GM19463 (cell line): Measurements from ENCODE around the gene MAST4.

ENCODE experiments used
- ATAC-seq: cut with Tn5 transposase; IDR thresholded peaks from one replicate; pipeline ENCODE4 v1.9.1; 2021; ENCODE audit warnings: mild to moderate bottlenecking, moderate library complexity; ENCODE audit not compliant: unreplicated experiment

MAST4 gene

DNA sequence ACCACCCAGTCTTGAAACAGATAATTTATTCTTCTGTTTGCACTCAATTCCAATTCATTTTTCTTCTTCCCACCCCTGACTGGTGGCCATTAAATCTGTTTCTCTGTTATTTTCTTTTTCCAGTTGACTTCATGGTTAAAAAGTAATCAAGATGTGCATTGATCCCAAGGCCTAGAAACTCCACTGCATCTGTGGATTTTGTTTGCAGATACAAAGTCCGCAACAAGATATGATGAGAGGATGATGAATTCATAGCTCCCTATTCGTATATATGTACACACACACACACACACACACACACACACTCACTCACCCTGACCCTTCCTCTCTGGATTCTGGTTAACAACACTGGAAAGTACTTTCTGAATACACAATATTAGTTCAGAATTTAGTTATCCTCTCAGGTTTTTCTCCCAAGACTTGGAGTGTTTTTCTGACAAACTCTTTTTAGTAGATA is 548.0 kb downstream of the MAST4 start:
- ATAC-seq, result no peak

- no peak for ATAC-seq
These were observed 550.4 kb downstream of the MAST4 start for GRCh38 chr5:67146574-67146973.

DNA sequence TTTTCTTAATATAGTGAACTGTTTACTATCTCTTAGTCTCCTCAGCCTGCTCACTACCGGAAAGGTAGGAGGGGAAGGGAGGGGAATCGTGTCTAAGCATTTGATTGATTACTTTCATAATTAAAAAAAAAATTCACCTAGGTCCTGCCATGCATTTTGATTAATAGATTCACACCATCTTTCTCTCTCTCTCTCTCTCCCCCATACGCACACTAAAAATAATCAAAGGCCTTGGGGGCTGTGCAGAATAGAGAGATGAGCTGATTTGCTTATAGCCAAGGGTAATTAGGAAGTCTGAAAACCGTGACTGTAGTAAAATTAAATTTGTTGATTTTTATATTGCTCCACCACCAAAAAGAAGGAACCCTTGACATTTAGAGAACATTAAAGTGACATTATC is 550.8 kb downstream of the MAST4 start:
- no peak for ATAC-seq

DNA sequence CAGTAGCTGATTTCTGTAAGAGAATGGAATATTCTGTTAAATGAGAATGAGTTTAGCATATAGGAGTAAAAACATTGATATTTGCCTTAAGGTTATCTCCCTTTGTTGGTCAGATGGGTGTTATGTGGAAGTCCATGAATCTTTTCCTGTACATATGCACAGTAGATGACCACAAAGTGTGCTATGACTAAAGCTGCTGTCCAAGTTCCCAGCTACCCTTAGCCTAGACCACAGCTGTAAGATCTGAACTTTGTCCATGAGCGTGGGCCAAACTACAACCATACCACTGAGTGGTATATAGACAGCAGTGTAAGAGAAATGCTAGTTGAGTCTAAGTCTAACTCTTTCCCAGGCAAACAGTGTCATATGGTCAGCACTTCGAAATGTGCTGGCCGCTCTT is 551.6 kb downstream of the MAST4 start:
- ATAC-seq, result no peak

GRCh38 chr5:67149057-67149950 is 553.1 kb downstream of the MAST4 start:
- ATAC-seq, result no peak

DNA sequence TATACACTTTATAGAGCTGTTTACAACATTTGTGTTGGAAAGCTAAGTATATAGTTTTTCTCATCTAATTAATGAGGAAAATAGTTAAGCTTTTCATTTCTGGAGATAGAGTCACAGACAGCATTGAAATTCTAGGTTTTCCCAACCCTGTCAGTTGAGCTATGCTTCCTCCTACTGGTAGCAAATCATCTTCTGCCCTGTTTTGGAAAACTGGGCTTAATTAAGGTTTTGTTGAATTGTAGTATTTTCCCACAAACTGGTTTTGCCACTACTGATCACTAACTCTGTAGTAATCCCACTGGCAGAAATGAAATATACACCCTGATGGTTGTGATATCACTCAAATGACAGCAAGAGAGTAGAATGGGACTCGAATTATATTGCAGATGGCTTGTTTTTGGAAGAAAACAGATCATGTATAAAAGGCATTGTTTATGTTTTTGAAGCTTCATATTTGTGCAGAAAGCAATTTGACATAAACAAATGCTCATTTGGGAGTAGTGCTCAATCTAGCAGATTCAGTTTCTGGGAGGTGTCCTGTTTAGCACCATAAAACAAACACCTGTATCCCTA is 553.8 kb downstream of the MAST4 start:
- no peak for ATAC-seq

DNA sequence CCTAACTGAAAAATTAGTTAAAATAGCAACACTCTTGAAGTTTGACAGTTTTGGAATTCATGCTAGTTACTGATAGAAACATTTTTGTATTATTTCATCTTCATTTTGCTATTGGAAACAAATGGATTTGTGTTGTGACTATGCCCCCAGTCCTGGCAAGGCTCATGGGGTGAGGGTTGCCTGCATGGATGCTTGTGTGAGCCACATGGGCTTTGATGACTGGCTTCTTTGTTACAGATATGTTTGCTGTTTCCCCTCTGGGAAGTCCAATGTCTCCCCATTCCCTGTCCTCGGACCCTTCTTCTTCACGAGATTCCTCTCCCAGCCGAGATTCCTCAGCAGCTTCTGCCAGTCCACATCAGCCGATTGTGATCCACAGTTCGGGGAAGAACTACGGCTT is 556.2 kb downstream of the MAST4 start:
- no peak for ATAC-seq

- no peak for ATAC-seq
These were observed 557.1 kb downstream of the MAST4 start for GRCh38 chr5:67153292-67153691.

- no peak for ATAC-seq
These were observed 558.5 kb downstream of the MAST4 start for GRCh38 chr5:67154556-67155206.

GRCh38 chr5:67156976-67157583 is 560.9 kb downstream of the MAST4 start:
- ATAC-seq, result peak; percentile 63

- ATAC-seq, result no peak
These were observed 564.1 kb downstream of the MAST4 start for GRCh38 chr5:67160272-67160671.

GRCh38 chr5:67160985-67161384 is 564.8 kb downstream of the MAST4 start:
- ATAC-seq, result no peak

- ATAC-seq, result no peak
These were observed 565.6 kb downstream of the MAST4 start for GRCh38 chr5:67161767-67162166.

GRCh38 chr5:67163231-67163756 is 567.1 kb downstream of the MAST4 start:
- no peak for ATAC-seq

DNA sequence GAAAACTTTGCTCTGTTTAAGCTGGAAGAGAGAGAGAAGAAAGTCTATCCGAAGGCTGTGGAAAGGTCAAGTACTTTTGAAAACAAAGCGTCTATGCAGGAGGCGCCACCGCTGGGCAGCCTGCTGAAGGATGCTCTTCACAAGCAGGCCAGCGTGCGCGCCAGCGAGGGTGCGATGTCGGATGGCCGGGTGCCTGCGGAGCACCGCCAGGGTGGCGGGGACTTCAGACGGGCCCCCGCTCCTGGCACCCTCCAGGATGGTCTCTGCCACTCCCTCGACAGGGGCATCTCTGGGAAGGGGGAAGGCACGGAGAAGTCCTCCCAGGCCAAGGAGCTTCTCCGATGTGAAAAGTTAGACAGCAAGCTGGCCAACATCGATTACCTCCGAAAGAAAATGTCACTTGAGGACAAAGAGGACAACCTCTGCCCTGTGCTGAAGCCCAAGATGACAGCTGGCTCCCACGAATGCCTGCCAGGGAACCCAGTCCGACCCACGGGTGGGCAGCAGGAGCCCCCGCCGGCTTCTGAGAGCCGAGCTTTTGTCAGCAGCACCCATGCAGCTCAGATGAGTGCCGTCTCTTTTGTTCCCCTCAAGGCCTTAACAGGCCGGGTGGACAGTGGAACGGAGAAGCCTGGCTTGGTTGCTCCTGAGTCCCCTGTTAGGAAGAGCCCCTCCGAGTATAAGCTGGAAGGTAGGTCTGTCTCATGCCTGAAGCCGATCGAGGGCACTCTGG is 567.8 kb downstream of the MAST4 start:
- no peak for ATAC-seq

- ATAC-seq, result no peak
These were observed 568.8 kb downstream of the MAST4 start for GRCh38 chr5:67164856-67165525.

GRCh38 chr5:67165526-67166459 is 569.6 kb downstream of the MAST4 start:
- peak; percentile 80 for ATAC-seq

GRCh38 chr5:67166460-67167285 is 570.5 kb downstream of the MAST4 start:
- peak; percentile 60 for ATAC-seq
